ENCODE results near the gene CAMK1D. TPM values are rescaled to one million over a fixed set of nuclear protein-coding genes. Genes with fewer than 3 reads are reported as not detected.

The CAMK1D gene
- total and polyA plus RNA-seq, 5 donors, result 15.2 to 44.1 (median 26.6) TPM

DNA sequence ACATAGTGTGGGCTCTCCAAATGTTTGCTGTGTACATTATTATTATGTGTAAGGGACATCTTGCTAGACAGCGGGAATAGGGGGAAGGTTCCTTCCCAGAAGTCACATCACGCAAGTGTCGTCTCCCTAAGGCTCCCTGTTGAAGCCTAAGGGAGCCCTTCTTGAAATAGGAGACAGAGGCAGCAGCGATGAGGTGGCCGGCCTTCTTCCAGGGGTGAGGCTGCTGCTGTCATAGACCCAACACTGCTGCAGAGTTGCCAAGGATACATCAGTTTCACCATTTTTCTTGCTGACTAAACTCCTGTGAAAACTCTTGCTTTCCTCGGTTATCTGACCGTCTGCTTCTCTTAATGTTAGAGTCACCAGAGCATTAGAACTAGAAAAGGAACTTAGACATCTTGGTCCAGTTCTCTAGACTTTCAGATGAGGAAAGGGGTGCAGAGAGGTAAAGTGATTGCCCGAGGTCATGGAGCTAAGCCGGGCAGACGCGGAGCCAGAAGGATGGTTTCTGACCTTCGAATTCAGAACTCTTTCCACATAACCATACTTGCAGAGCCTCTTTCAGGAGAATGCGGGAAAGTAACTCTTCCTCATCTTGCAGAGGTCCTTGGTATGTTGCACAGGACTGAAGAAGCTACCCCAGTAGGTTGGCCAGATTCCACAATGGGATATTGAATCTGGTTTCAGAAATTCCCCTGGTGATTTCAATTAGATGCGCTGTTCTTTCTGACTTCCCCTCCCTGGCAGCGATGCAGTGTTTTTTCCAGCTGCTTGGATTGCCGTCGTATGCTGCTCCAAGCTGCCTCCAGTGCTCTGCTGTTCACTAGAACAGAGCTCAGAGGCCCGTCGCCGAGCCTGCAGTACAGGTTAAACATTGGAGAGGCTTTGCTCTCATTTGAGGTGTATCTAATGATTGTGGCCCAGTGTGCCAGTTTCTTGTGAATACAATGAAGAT is 217.1 kb downstream of the CAMK1D start:
- intact Hi-C loops (cut with DNase I), result no loop called here
- H3K27ac ChIP-seq (ENCODE audit: low read length), result no peak overlapping the region
- ATAC-seq, result peak; percentile 68 to 71
- no peaks in the 10 kb centered on the region for H3K9me3 ChIP-seq (ENCODE audit: control insufficient read depth, low read length)
- no peak overlapping the region for H3K4me3 ChIP-seq (ENCODE audit: low read length)
- no peaks in the 10 kb centered on the region for H3K4me1 ChIP-seq (ENCODE audit: control insufficient read depth, insufficient read depth, low read length)
- H3K27me3 ChIP-seq (ENCODE audit: control insufficient read depth, insufficient read depth), result no peaks in the 10 kb centered on the region
- peak; percentile 55 to 69 (median 64) for DNase-seq
- 61% methylated on average over 20 of the region's 20 CpGs for WGBS

DNA sequence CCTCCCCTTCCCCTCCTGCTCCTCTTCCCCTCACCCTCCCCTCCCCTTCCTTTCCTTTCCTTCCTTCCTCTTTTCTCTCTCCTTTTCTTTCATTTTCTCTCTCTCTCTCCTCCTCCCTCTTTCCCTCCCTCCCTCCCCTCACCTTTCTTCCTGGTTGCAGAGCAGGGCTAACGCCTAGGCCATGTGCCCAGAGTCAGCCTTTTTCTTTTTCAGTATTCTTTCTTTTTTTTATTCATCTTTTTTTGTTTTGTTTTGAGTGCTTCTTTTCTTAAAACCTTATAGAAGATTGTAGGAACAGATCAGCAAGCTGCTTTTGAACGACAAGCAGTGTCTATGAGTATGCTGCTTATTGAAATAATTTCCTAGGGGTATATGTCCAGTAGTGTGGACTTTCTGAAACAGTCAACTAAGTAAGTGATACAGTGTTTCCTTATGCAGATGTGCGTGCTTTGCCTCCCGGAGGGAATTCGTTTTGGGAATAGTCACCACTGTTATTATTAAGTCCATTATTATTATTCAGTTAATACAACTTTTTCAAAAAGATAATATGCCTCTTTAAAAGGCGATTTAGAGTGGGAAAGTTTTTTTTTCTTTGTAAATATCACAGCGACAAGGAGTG is 219.2 kb downstream of the CAMK1D start:
- no peak overlapping the region for H3K4me3 ChIP-seq (ENCODE audit: low read length)
- H3K27me3 ChIP-seq (ENCODE audit: control insufficient read depth, insufficient read depth), result no peaks in the 10 kb centered on the region
- H3K9me3 ChIP-seq (ENCODE audit: control insufficient read depth, low read length), result no peaks in the 10 kb centered on the region
- ATAC-seq (no peak), DNase-seq (no peak)
- intact Hi-C loops (cut with DNase I), result no loop called here
- no peaks in the 10 kb centered on the region for H3K4me1 ChIP-seq (ENCODE audit: control insufficient read depth, insufficient read depth, low read length)
- WGBS, result 73% methylated on average over 7 of the region's 7 CpGs
- H3K27ac ChIP-seq (ENCODE audit: low read length), result no peak overlapping the region

DNA sequence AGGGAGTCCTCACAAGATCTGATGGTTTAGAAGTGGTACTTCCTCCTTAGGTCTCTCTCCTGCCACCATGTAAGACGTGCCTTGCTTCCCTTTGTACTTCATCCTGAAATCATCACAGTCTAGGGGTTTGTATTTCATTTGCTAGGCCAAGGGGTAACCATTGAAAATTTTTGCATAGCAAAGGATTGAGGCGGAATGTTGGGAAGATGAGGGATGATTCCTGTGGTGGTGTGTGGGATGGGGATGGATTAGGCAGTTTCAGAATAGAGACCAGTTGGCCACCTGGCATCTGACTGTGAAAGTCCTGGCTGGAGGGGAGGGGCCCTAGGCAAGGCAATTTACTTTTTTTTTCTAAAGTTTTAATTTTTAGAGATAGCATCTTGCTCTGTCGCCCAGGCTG is 222.9 kb downstream of the CAMK1D start:
- H3K4me1 ChIP-seq (ENCODE audit: control insufficient read depth, insufficient read depth, low read length), result no peaks in the 10 kb centered on the region
- H3K4me3 ChIP-seq (ENCODE audit: low read length), result no peak overlapping the region
- ATAC-seq (no peak), DNase-seq (no peak)
- no peaks in the 10 kb centered on the region for H3K9me3 ChIP-seq (ENCODE audit: control insufficient read depth, low read length)
- intact Hi-C loops (cut with DNase I), result no loop called here
- H3K27me3 ChIP-seq (ENCODE audit: control insufficient read depth, insufficient read depth), result no peaks in the 10 kb centered on the region
- WGBS, result 90% methylated on average over 3 of the region's 3 CpGs
- H3K27ac ChIP-seq (ENCODE audit: low read length), result no peak overlapping the region

DNA sequence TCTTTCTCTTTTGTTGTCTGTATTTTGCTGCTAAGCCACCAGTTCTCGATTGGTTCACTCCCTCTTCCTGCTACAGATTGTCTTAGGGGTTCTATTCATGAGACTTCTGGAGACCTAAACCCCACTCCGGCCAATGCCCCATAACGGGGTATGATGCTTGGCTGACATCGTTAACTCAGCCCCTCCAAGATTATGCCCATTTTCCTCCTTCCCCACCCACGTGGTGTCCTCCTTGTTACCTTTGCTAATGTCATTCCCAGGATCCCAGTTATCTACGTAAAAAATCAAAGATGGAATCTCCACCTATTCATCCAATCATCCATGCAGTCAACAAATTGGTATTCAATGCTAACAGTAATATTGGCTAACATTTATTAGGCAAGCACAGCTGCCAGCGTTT is 228.3 kb downstream of the CAMK1D start:
- Histone ChIP-seq H3K4me1 (ENCODE audit: control insufficient read depth, insufficient read depth, low read length) (peaks cover 2% of the 10 kb centered on the region), H3K4me3 (ENCODE audit: low read length) (no peak overlapping the region), H3K9me3 (ENCODE audit: control insufficient read depth, low read length) (no peaks in the 10 kb centered on the region), H3K27me3 (ENCODE audit: control insufficient read depth, insufficient read depth) (no peaks in the 10 kb centered on the region), H3K27ac (ENCODE audit: low read length) (no peak overlapping the region)
- no peak for DNase-seq
- WGBS, result 93% methylated on average over 7 of the region's 7 CpGs
- no peak for ATAC-seq
- intact Hi-C loops (cut with DNase I), result no loop called here

DNA sequence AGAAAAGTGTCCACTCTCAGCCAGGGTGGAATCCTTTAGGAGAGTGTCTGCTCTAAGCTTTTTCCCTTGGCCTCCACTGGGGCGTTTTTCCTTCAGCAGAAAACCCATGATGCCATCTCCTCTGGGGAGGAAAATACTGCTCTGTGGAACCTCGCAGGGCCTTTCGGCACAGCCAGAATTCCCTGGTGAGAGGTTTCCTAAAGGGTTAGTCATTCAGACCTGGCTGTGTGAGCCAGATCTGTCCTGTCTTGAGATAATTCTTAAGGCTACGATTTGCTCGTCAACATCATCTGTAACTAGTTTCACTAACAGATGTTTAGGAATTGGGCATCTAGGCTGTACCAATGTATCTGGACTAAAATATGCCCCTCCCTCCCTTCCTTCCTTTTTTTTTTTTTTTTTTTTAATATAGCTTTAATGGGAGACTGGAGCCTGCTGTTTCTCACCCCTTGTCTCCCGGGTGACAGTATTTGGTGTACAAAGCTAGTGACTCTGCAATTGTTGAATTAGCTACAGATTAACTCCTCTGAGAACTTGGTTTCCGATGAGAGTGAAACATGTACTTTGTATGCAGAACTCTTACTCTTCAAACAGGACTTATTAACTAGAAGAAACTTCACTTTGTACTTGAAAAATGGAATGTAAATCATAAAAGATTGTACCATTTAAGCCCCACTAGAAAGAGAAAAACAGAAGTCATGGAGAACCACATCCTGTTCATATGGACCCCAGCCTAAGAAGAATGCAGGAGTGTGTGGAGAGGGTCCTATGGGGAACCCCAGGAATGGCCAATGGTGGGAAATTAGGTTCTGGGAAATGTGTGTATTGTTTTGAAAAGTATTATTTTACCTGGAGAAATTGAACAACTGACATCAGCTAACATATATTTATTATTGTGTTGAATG is 230.9 kb downstream of the CAMK1D start:
- peak in 1 of 3 donors; percentile 24 for DNase-seq
- peak; percentile 74 to 86 for ATAC-seq
- Histone ChIP-seq H3K4me3 (ENCODE audit: low read length) (no peak overlapping the region), H3K27ac (ENCODE audit: low read length) (no peak overlapping the region), H3K27me3 (ENCODE audit: control insufficient read depth, insufficient read depth) (no peaks in the 10 kb centered on the region), H3K4me1 (ENCODE audit: control insufficient read depth, insufficient read depth, low read length) (peaks cover 2% of the 10 kb centered on the region), H3K9me3 (ENCODE audit: control insufficient read depth, low read length) (no peaks in the 10 kb centered on the region)
- 27% methylated on average over 7 of the region's 7 CpGs for WGBS
- intact Hi-C loops (cut with DNase I), result no loop called here

DNA sequence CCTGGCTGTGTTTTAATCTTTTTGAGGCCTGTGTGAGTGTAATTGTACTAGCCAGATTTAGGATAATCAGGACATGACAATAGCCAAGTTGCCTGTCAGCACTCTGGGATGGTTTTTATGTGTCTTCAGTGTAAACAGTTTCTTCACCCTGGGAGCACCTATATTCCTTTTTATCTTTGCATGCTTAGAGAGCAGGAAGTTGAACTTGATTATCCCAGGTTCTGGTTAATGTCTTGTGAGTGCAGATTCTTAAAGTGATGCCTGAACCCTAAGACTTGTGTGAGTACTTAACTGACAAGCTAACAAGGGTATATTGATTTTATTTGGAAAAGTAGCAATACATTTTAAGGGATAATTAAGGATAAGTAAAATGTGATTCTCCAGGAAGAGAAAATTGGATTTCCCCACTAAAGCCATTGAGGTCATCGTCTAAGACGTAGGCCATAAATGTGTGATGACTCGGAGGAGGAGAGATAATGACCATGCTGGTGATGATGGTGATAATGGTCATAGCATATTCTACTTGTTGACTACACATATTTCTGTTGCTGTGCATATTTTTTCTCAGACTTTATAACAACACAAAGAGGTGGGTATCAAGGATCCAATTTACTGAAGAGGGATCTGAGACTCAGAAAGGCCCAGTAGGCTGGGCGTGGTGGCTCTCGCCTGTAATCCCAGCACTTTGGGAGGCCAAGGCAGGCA is 234.7 kb downstream of the CAMK1D start:
- Histone ChIP-seq H3K27ac (ENCODE audit: low read length) (no peak overlapping the region), H3K4me1 (ENCODE audit: control insufficient read depth, insufficient read depth, low read length) (peaks cover 8% of the 10 kb centered on the region), H3K4me3 (ENCODE audit: low read length) (no peak overlapping the region), H3K27me3 (ENCODE audit: control insufficient read depth, insufficient read depth) (no peaks in the 10 kb centered on the region), H3K9me3 (ENCODE audit: control insufficient read depth, low read length) (no peaks in the 10 kb centered on the region)
- intact Hi-C loops (cut with DNase I), result no loop called here
- WGBS, result 97% methylated on average over 5 of the region's 5 CpGs
- ATAC-seq (no peak), DNase-seq (no peak)

DNA sequence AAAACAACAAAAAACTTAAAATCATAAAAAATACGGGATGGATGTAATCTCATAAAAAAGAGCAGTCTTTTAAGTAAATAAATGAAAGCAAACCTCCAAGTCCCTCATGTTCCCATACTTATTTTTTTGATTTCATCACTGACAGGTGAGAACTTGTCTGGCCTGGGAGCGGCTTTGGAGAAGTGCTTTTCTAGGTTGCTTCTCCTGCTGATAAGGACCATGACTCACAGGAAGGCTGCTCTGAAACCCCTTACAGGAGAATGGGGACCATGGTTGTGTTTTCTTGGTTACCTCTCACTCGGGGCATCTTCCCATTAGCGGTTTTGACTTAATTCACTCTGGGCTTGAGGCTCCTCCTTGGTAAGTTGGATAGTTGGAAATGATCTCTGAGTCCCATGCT is 237.4 kb downstream of the CAMK1D start:
- H3K9me3 ChIP-seq (ENCODE audit: control insufficient read depth, low read length), result no peaks in the 10 kb centered on the region
- 92% methylated on average over 4 of the region's 4 CpGs for WGBS
- no peaks in the 10 kb centered on the region for H3K27me3 ChIP-seq (ENCODE audit: control insufficient read depth, insufficient read depth)
- H3K27ac ChIP-seq (ENCODE audit: low read length), result no peak overlapping the region
- intact Hi-C loops (cut with DNase I), result no loop called here
- DNase-seq, result no peak
- ATAC-seq, result no peak
- H3K4me1 ChIP-seq (ENCODE audit: control insufficient read depth, insufficient read depth, low read length), result peaks cover 6% of the 10 kb centered on the region
- no peak overlapping the region for H3K4me3 ChIP-seq (ENCODE audit: low read length)

DNA sequence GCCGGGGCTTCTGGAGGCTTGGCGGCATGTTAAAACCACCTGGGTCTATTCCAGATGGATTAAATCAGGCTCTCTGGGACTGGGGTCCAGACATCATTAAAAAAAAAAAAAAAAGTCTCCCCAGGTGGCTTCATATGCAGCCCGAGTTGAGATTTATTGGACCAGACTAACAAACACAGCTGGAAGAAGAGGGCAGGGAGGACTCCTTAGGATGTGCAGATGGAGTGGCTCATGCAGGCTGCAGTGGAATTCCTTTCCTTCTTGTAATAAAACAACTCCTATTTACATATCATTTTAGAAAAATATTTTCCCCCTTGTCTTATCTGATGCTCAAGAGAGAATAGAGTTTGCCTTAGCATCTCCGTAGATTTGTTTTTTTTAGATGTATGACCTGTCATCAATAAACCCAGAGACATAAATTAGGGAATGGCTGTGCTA is 238.1 kb downstream of the CAMK1D start:
- intact Hi-C loops (cut with DNase I), result no loop called here
- no peaks in the 10 kb centered on the region for H3K9me3 ChIP-seq (ENCODE audit: control insufficient read depth, low read length)
- H3K4me3 ChIP-seq (ENCODE audit: low read length), result no peak overlapping the region
- no peak overlapping the region for H3K27ac ChIP-seq (ENCODE audit: low read length)
- WGBS, result 62% methylated on average over 4 of the region's 4 CpGs
- no peaks in the 10 kb centered on the region for H3K27me3 ChIP-seq (ENCODE audit: control insufficient read depth, insufficient read depth)
- DNase-seq (no peak), ATAC-seq (no peak)
- peaks cover 6% of the 10 kb centered on the region for H3K4me1 ChIP-seq (ENCODE audit: control insufficient read depth, insufficient read depth, low read length)

DNA sequence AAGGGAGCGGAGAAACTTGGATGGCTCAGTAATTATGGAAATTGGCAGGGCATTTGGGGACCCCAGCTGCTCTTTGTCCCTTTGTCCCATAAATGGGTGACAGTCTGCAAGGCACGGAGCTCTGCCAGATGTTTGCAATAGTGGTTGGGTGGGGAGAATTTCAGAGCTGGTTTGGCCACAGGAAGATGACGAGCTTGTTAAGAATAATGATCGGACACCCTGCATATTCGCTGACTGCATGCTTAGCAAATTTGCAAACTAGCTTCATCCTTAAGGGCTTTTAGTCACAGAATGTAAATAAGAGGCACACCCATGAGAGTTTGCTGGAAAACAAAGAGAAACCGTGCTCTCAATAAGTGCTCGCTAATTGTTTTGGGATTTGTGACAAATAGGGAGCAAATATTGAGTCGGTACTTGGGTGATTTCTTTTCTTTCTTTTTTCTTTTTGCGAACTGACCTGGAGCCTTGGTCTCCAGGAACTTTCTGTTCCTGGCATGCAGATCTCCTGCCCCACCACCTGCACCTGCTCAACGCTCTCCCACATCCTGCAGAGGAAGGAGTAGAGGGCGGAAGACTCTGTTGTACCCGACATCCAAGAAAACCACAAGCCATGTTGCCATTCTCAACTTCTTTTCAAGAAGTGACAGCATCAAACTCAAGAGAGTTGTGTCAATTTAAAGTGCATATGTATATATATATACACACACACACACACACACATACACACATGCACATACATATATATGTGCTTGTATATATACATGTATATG is 238.9 kb downstream of the CAMK1D start:
- Histone ChIP-seq H3K27me3 (ENCODE audit: control insufficient read depth, insufficient read depth) (no peaks in the 10 kb centered on the region), H3K9me3 (ENCODE audit: control insufficient read depth, low read length) (no peaks in the 10 kb centered on the region), H3K4me1 (ENCODE audit: control insufficient read depth, insufficient read depth, low read length) (peaks cover 6% of the 10 kb centered on the region), H3K27ac (ENCODE audit: low read length) (no peak overlapping the region), H3K4me3 (ENCODE audit: low read length) (no peak overlapping the region)
- WGBS, result 63% methylated on average over 12 of the region's 12 CpGs
- no peak for DNase-seq
- ATAC-seq, result peak in 1 of 2 donors; percentile 31
- intact Hi-C loops (cut with DNase I), result no loop called here

DNA sequence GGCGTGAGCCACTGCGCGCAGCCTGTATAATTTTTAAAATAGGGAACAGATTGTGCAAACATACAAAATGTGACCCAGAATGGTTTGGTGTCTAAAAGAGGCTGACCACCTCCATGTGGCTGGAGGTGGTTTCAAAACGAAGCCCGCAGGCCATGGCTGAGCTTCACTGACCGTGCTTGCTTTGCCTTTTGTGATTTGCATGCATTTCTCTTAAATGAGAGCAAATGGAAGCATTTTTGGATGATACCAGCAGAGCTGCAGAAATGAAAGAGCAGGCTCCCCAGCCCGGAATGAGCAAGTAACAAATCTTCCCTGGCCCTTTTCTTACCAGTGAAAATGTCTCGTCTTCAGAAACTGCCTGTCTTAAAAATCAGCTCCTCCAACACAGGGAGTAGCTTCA is 239.9 kb downstream of the CAMK1D start:
- no peaks in the 10 kb centered on the region for H3K9me3 ChIP-seq (ENCODE audit: control insufficient read depth, low read length)
- H3K27me3 ChIP-seq (ENCODE audit: control insufficient read depth, insufficient read depth), result no peaks in the 10 kb centered on the region
- 86% methylated on average over 8 of the region's 8 CpGs for WGBS
- no peak overlapping the region for H3K4me3 ChIP-seq (ENCODE audit: low read length)
- no peak for DNase-seq
- ATAC-seq, result no peak
- no peak overlapping the region for H3K27ac ChIP-seq (ENCODE audit: low read length)
- intact Hi-C loops (cut with DNase I), result no loop called here
- H3K4me1 ChIP-seq (ENCODE audit: control insufficient read depth, insufficient read depth, low read length), result peaks cover 6% of the 10 kb centered on the region
